ENCODE measurements around the gene OPN4. TPM values are rescaled to one million over a fixed set of nuclear protein-coding genes. Genes with fewer than 3 reads are reported as not detected.

The OPN4 gene
- total and polyA plus RNA-seq, 2 of the 13 experiments (the other 11 are each of a cell fraction or from before 2014, with no cell fraction given): not detected

DNA sequence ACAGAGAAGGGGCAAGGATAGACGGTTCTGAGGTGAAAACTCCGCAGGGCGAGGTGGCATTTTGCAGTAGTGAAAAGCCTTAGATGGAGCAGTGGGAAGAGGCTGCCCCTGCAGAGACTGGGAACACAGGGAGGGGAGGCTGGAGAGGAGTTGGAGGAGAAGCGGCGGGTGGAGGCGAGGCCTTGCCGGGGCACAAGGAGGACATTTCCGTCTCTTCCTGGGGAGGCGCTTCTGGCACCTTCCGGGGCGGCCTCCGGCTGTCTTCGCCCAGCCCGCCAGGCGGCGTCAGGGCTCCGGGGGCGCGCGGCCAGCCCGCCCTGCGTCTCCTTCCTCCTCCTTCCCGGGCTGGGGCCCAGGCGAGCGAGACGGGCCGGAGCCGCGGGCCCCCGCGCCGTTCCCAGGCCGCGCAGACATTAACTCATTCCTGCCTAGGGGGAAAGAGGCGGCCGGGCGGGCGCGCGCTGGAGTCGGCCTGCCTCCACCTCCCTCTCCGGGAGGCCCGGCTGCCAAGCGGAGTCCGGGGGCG, 56.7 kb downstream of the OPN4 start (continued):
- TF ChIP-seq, protein P1, sequence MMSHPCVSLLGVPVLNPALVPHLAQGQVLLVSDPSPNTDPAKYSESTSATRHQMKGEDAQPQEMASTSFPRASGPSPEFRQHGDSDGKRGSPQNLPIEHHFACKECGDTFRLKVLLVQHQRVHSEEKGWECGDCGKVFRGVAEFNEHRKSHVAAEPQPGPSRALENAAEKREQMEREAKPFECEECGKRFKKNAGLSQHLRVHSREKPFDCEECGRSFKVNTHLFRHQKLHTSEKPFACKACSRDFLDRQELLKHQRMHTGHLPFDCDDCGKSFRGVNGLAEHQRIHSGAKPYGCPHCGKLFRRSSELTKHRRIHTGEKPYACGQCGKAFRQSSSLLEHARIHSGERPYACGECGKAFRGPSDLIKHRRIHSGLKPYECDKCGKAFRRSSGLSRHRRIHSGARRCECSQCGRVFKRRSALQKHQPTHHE (CRISPR knock-in tag; IDR thresholded peaks at IDR 0.05; ENCODE audit: borderline replicate concordance): no peak
- TF ChIP-seq ZNF777 (CRISPR knock-in tag; IDR thresholded peaks at IDR 0.05) (no peak), PHF5A (CRISPR knock-in tag; IDR thresholded peaks at IDR 0.05; ENCODE audit: low read depth, unreplicated experiment) (no peak), HNRNPUL1 (IDR thresholded peaks at IDR 0.05; ENCODE audit: low read depth, low read length) (no peak), EHMT2 (IDR thresholded peaks at IDR 0.05; ENCODE audit: borderline replicate concordance, low read depth, low read length) (no peak), ZNF136 (CRISPR knock-in tag; IDR thresholded peaks at IDR 0.05; ENCODE audit: low read depth) (no peak), ZFP36L1 (CRISPR knock-in tag; IDR thresholded peaks at IDR 0.05) (no peak), NFRKB (IDR thresholded peaks at IDR 0.05) (no peak), ZNF839 (CRISPR knock-in tag; IDR thresholded peaks at IDR 0.05; ENCODE audit: borderline replicate concordance) (no peak), ZNF282 (IDR thresholded peaks at IDR 0.05; ENCODE audit: partially characterized antibody) (no peak), ZNF558 (CRISPR knock-in tag; IDR thresholded peaks at IDR 0.05; ENCODE audit: borderline replicate concordance) (peak; percentile 87; the same call in 1 of the 2 replicates), CEBPG (CRISPR knock-in tag; IDR thresholded peaks at IDR 0.05) (no peak), ZNF773 (CRISPR knock-in tag; IDR thresholded peaks at IDR 0.05; ENCODE audit: borderline replicate concordance) (no peak), ZNF468 (CRISPR knock-in tag; IDR thresholded peaks at IDR 0.05) (no peak), MATR3 (CRISPR knock-in tag; IDR thresholded peaks at IDR 0.05) (no peak)
- TF ChIP-seq, protein P2, sequence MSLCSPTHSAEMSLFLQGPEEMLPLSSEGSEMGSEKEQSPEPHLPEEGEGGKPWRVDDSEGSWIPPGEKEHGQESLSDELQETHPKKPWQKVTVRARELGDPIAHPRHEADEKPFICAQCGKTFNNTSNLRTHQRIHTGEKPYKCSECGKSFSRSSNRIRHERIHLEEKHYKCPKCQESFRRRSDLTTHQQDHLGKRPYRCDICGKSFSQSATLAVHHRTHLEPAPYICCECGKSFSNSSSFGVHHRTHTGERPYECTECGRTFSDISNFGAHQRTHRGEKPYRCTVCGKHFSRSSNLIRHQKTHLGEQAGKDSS (CRISPR knock-in tag; IDR thresholded peaks at IDR 0.05; ENCODE audit: borderline replicate concordance, low read depth): 0 out of 2 replicates have a peak, but pooled peaks have one; percentile 65
- TF ChIP-seq, protein P3, sequence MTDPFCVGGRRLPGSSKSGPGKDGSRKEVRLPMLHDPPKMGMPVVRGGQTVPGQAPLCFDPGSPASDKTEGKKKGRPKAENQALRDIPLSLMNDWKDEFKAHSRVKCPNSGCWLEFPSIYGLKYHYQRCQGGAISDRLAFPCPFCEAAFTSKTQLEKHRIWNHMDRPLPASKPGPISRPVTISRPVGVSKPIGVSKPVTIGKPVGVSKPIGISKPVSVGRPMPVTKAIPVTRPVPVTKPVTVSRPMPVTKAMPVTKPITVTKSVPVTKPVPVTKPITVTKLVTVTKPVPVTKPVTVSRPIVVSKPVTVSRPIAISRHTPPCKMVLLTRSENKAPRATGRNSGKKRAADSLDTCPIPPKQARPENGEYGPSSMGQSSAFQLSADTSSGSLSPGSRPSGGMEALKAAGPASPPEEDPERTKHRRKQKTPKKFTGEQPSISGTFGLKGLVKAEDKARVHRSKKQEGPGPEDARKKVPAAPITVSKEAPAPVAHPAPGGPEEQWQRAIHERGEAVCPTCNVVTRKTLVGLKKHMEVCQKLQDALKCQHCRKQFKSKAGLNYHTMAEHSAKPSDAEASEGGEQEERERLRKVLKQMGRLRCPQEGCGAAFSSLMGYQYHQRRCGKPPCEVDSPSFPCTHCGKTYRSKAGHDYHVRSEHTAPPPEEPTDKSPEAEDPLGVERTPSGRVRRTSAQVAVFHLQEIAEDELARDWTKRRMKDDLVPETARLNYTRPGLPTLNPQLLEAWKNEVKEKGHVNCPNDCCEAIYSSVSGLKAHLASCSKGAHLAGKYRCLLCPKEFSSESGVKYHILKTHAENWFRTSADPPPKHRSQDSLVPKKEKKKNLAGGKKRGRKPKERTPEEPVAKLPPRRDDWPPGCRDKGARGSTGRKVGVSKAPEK (CRISPR knock-in tag; IDR thresholded peaks at IDR 0.05; ENCODE audit: borderline replicate concordance): no peak
- TF ChIP-seq, protein P4, sequence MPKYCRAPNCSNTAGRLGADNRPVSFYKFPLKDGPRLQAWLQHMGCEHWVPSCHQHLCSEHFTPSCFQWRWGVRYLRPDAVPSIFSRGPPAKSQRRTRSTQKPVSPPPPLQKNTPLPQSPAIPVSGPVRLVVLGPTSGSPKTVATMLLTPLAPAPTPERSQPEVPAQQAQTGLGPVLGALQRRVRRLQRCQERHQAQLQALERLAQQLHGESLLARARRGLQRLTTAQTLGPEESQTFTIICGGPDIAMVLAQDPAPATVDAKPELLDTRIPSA (CRISPR knock-in tag; IDR thresholded peaks at IDR 0.05; ENCODE audit: borderline replicate concordance): no peak
- TF ChIP-seq, protein P5, sequence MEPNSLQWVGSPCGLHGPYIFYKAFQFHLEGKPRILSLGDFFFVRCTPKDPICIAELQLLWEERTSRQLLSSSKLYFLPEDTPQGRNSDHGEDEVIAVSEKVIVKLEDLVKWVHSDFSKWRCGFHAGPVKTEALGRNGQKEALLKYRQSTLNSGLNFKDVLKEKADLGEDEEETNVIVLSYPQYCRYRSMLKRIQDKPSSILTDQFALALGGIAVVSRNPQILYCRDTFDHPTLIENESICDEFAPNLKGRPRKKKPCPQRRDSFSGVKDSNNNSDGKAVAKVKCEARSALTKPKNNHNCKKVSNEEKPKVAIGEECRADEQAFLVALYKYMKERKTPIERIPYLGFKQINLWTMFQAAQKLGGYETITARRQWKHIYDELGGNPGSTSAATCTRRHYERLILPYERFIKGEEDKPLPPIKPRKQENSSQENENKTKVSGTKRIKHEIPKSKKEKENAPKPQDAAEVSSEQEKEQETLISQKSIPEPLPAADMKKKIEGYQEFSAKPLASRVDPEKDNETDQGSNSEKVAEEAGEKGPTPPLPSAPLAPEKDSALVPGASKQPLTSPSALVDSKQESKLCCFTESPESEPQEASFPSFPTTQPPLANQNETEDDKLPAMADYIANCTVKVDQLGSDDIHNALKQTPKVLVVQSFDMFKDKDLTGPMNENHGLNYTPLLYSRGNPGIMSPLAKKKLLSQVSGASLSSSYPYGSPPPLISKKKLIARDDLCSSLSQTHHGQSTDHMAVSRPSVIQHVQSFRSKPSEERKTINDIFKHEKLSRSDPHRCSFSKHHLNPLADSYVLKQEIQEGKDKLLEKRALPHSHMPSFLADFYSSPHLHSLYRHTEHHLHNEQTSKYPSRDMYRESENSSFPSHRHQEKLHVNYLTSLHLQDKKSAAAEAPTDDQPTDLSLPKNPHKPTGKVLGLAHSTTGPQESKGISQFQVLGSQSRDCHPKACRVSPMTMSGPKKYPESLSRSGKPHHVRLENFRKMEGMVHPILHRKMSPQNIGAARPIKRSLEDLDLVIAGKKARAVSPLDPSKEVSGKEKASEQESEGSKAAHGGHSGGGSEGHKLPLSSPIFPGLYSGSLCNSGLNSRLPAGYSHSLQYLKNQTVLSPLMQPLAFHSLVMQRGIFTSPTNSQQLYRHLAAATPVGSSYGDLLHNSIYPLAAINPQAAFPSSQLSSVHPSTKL (CRISPR knock-in tag; IDR thresholded peaks at IDR 0.05): peak; percentile 51
- TF ChIP-seq, protein P6, sequence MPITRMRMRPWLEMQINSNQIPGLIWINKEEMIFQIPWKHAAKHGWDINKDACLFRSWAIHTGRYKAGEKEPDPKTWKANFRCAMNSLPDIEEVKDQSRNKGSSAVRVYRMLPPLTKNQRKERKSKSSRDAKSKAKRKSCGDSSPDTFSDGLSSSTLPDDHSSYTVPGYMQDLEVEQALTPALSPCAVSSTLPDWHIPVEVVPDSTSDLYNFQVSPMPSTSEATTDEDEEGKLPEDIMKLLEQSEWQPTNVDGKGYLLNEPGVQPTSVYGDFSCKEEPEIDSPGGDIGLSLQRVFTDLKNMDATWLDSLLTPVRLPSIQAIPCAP (CRISPR knock-in tag; IDR thresholded peaks at IDR 0.05; ENCODE audit: low read depth): no peak
